ENCODE results near the gene TLX1.

TLX1 gene

DNA sequence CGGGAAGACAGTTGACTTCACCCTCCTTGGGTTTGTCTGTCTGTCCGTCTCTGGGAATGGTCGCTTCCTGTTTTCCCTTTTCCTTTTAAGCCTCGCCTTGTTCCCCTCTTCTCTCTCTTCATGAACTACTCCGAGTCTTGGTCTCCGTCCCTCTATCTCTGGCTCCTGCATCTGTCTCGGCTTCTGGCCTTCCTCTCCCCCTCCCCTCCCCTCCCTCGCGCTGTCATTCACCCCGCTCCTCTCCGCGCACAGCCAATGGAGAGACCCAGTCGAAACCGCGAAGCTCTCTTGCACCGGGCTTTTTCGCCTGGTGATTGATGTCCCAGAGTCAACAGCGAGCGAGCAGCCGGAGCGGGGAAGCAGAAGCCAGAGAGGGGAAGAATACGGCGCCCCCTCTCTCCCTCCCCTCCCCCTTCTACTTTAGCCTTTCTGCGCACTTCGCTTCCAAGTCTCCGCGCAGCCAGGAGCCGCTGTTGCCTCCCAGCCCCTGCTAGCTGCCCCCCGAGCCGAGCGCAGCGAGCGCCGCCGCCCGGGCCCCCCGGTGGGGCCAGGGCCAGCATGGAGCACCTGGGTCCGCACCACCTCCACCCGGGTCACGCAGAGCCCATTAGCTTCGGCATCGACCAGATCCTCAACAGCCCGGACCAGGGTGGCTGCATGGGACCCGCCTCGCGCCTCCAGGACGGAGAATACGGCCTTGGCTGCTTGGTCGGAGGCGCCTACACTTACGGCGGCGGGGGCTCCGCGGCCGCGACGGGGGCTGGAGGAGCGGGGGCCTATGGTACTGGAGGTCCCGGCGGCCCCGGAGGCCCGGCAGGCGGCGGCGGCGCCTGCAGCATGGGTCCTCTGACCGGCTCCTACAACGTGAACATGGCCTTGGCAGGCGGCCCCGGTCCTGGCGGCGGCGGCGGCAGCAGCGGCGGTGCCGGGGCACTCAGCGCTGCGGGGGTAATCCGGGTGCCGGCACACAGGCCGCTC is at the start of gene TLX1:
Gene TLX1 (plus strand): TSS at position 317 of the 978 bp plus-strand sequence. CDS start 242 bp downstream, at position 559.
- Histone ChIP-seq H3K79me2 (ENCODE audit: control insufficient read depth, low read length) (no peaks in the 10 kb centered on the region), H3K4me3 (ENCODE audit: low read length) (no peak within 1 kb of the TSS), H3K4me2 (ENCODE audit: low read length) (no peak within 1 kb of the TSS), H3F3A (ENCODE audit: control insufficient read depth, insufficient read depth) (no peaks in the 10 kb centered on the region), H3K36me3 (ENCODE audit: control insufficient read depth, low read length) (no peaks in the 10 kb centered on the region), H3K4me1 (ENCODE audit: control insufficient read depth, low read length) (no peaks in the 10 kb centered on the region), H3K27me3 (ENCODE audit: control insufficient read depth, low read length) (peaks cover 79% of the 10 kb centered on the region), H3K9me3 (ENCODE audit: control insufficient read depth, insufficient read depth, low read length) (no peaks in the 10 kb centered on the region), H3K27ac (ENCODE audit: low read depth, low read length) (no peak within 1 kb of the TSS), H3K9me2 (replicated peaks; ENCODE audit: control insufficient read depth, low read length) (no peaks in the 10 kb centered on the region), H4K20me1 (ENCODE audit: control insufficient read depth, insufficient read depth, low read depth, low read length) (no peaks in the 10 kb centered on the region)
- no peak for TF ChIP-seq EZH2phosphoT487 (IDR thresholded peaks at IDR 0.05; ENCODE audit: borderline replicate concordance, low read length)
- TF ChIP-seq, protein P1, sequence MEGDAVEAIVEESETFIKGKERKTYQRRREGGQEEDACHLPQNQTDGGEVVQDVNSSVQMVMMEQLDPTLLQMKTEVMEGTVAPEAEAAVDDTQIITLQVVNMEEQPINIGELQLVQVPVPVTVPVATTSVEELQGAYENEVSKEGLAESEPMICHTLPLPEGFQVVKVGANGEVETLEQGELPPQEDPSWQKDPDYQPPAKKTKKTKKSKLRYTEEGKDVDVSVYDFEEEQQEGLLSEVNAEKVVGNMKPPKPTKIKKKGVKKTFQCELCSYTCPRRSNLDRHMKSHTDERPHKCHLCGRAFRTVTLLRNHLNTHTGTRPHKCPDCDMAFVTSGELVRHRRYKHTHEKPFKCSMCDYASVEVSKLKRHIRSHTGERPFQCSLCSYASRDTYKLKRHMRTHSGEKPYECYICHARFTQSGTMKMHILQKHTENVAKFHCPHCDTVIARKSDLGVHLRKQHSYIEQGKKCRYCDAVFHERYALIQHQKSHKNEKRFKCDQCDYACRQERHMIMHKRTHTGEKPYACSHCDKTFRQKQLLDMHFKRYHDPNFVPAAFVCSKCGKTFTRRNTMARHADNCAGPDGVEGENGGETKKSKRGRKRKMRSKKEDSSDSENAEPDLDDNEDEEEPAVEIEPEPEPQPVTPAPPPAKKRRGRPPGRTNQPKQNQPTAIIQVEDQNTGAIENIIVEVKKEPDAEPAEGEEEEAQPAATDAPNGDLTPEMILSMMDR (IDR thresholded peaks at IDR 0.05; ENCODE audit: low read depth, low read length, poor library complexity, severe bottlenecking) = no peak

GRCh38 chr10:101085846-101086245 is 45.3 kb upstream of the TLX1 start:
- no peaks in the 10 kb centered on the region for H3K9me3 ChIP-seq (ENCODE audit: control insufficient read depth, insufficient read depth, low read length)
- no peaks in the 10 kb centered on the region for H3F3A ChIP-seq (ENCODE audit: control insufficient read depth, insufficient read depth)
- no peak for TF ChIP-seq EZH2phosphoT487 (IDR thresholded peaks at IDR 0.05; ENCODE audit: borderline replicate concordance, low read length)
- TF ChIP-seq, protein P1 (IDR thresholded peaks at IDR 0.05; ENCODE audit: low read depth, low read length, poor library complexity, severe bottlenecking) = no peak
- no peak overlapping the region for H3K4me3 ChIP-seq (ENCODE audit: low read length)
- H3K27me3 ChIP-seq (ENCODE audit: control insufficient read depth, low read length) = peaks cover 62% of the 10 kb centered on the region
- no peak overlapping the region for H3K27ac ChIP-seq (ENCODE audit: low read depth, low read length)
- no peaks in the 10 kb centered on the region for H3K36me3 ChIP-seq (ENCODE audit: control insufficient read depth, low read length)
- H3K4me2 ChIP-seq (ENCODE audit: low read length) = no peak overlapping the region
- H3K9me2 ChIP-seq (replicated peaks; ENCODE audit: control insufficient read depth, low read length) = no peaks in the 10 kb centered on the region
- no peaks in the 10 kb centered on the region for H4K20me1 ChIP-seq (ENCODE audit: control insufficient read depth, insufficient read depth, low read depth, low read length)
- no peaks in the 10 kb centered on the region for H3K4me1 ChIP-seq (ENCODE audit: control insufficient read depth, low read length)
- no peaks in the 10 kb centered on the region for H3K79me2 ChIP-seq (ENCODE audit: control insufficient read depth, low read length)

DNA sequence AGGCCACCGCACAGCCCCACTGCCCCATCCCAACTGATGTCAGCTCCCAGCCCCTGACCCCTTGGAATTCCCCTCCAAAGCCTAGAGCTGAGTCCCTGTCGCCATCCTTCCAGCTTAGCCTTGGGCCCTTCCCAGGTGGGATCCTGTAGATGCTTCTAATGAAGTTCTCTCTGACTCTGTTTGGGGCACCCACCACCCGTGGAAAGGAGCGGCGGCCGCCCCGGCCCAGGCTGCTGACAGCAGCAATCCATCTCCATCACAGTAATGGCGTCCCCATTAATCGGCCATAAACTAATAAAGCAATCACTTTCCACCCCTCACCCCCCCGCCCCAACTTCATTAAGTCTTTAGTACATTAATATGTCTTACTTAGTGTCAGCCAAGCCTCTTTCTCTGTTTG is 43.7 kb upstream of the TLX1 start:
- H4K20me1 ChIP-seq (ENCODE audit: control insufficient read depth, insufficient read depth, low read depth, low read length) = no peaks in the 10 kb centered on the region
- no peaks in the 10 kb centered on the region for H3K36me3 ChIP-seq (ENCODE audit: control insufficient read depth, low read length)
- no peak overlapping the region for H3K4me3 ChIP-seq (ENCODE audit: low read length)
- no peaks in the 10 kb centered on the region for H3K9me3 ChIP-seq (ENCODE audit: control insufficient read depth, insufficient read depth, low read length)
- H3K4me1 ChIP-seq (ENCODE audit: control insufficient read depth, low read length) = no peaks in the 10 kb centered on the region
- no peaks in the 10 kb centered on the region for H3K9me2 ChIP-seq (replicated peaks; ENCODE audit: control insufficient read depth, low read length)
- no peak overlapping the region for H3K27ac ChIP-seq (ENCODE audit: low read depth, low read length)
- no peak for TF ChIP-seq EZH2phosphoT487 (IDR thresholded peaks at IDR 0.05; ENCODE audit: borderline replicate concordance, low read length)
- TF ChIP-seq, protein P1 (IDR thresholded peaks at IDR 0.05; ENCODE audit: low read depth, low read length, poor library complexity, severe bottlenecking) = no peak
- no peak overlapping the region for H3K4me2 ChIP-seq (ENCODE audit: low read length)
- H3K79me2 ChIP-seq (ENCODE audit: control insufficient read depth, low read length) = no peaks in the 10 kb centered on the region
- peaks cover 59% of the 10 kb centered on the region for H3K27me3 ChIP-seq (ENCODE audit: control insufficient read depth, low read length)
- no peaks in the 10 kb centered on the region for H3F3A ChIP-seq (ENCODE audit: control insufficient read depth, insufficient read depth)
